H1 (cell line): ENCODE measurements around the gene NAA60. TPM values are rescaled to one million over a fixed set of nuclear protein-coding genes. Genes with fewer than 3 reads are reported as not detected.

ENCODE experiments used
- CTCF ChIA-PET: fragments of 300-600 bp; sonication (Branson Sonifier 250); formaldehyde crosslinking; loops from one replicate; lab custom pipeline; 2021; ENCODE audit not compliant: partially characterized antibody; lab: Charles Lee
- POLR2A ChIA-PET: fragments of 300-600 bp; sonication (Branson Sonifier 250); formaldehyde crosslinking; loops from one replicate; lab custom pipeline; 2021; ENCODE audit warnings: inconsistent platforms; ENCODE audit not compliant: partially characterized antibody; lab: Charles Lee
- DNase-seq, 2 experiments: peaks; one replicate each; pipeline versions ENCODE4 v3.0.0 to v3.0.0-alpha.2; 2010 to 2022; ENCODE audit warnings: low spot score in 2 of 2, low read depth in 1 of 2, mixed read lengths in 1 of 2
- FAIRE-seq: peaks from 2 replicates; lab custom pipeline; 2011; peaks lifted over from hg19 to GRCh38; lab: Jason Lieb, UNC
- H2AFZ ChIP-seq: 2 replicates; pipeline ENCODE4 v1.8.1; 2012; ENCODE audit warnings: low read length, inconsistent platforms
- H2AK5ac ChIP-seq: 2 replicates; pipeline ENCODE4 v1.6.1; 2013; ENCODE audit warnings: low read depth, low read length
- H2BK120ac ChIP-seq: replicated peaks from 2 replicates; pipeline ENCODE3; 2013; ENCODE audit warnings: low read depth, low read length, inconsistent platforms
- H2BK12ac ChIP-seq: 2 replicates; pipeline ENCODE4 v1.6.1; 2013; ENCODE audit warnings: low read depth, low read length
- H2BK15ac ChIP-seq: 2 replicates; pipeline ENCODE4 v1.6.1; 2013; ENCODE audit warnings: low read length
- H2BK20ac ChIP-seq: 2 replicates; pipeline ENCODE4 v1.6.1; 2013; ENCODE audit warnings: low read length
- H2BK5ac ChIP-seq: 2 replicates; pipeline ENCODE4 v1.6.1; 2013; ENCODE audit warnings: low read depth, low read length
- H3K14ac ChIP-seq: 2 replicates; pipeline ENCODE4 v1.6.1; 2013; ENCODE audit warnings: inconsistent platforms; ENCODE audit not compliant: insufficient read length
- H3K18ac ChIP-seq: 2 replicates; pipeline ENCODE4 v1.6.1; 2013; ENCODE audit warnings: low read length; ENCODE audit errors: extremely low read depth
- H3K23ac ChIP-seq: 2 replicates; pipeline ENCODE4 v1.6.1; 2013; ENCODE audit warnings: inconsistent platforms; ENCODE audit not compliant: insufficient read length
- H3K23me2 ChIP-seq: 2 replicates; pipeline ENCODE4 v1.6.1; 2013; ENCODE audit warnings: low read depth, low read length
- H3K27ac ChIP-seq: 2 replicates; pipeline ENCODE4 v1.6.1; 2011; ENCODE audit warnings: low read depth, low read length, inconsistent platforms
- H3K27me3 ChIP-seq, 4 experiments: replicated peaks in 1 of 4; 1 replicate in 1 of 4; 2 replicates in 3 of 4; pipeline versions ENCODE4 v1.6.1 to v1.8.1; 2011 to 2013; ENCODE audit warnings: low read length in 3 of 4, mild to moderate bottlenecking in 3 of 4, inconsistent platforms in 2 of 4, mixed read lengths in 2 of 4, moderate library complexity in 1 of 4; ENCODE audit not compliant: control insufficient read depth in 3 of 4, insufficient read depth in 3 of 4; ENCODE audit errors: extremely low read depth in 1 of 4
- H3K36me3 ChIP-seq, 4 experiments: 2 replicates each; pipeline versions ENCODE4 v1.6.1 to v1.8.1; 2011 to 2013; ENCODE audit warnings: mild to moderate bottlenecking in 4 of 4, low read length in 3 of 4, moderate library complexity in 2 of 4, control low read depth in 1 of 4, inconsistent platforms in 1 of 4; ENCODE audit not compliant: insufficient read depth in 4 of 4, control insufficient read depth in 2 of 4
- H3K4ac ChIP-seq: replicated peaks from 2 replicates; pipeline ENCODE3; 2013; ENCODE audit warnings: low read length, low read depth, mixed read lengths, inconsistent platforms; ENCODE audit not compliant: insufficient read length
- H3K4me1 ChIP-seq, 4 experiments: replicated peaks in 1 of 4; 1 replicate in 1 of 4; 2 replicates in 3 of 4; pipeline versions ENCODE4 v1.6.1 to v1.8.1; 2011 to 2013; ENCODE audit warnings: low read length in 3 of 4, inconsistent platforms in 2 of 4, mixed read lengths in 1 of 4; ENCODE audit not compliant: insufficient read depth in 4 of 4, control insufficient read depth in 3 of 4
- H3K4me2 ChIP-seq, 2 experiments: 2 replicates each; pipeline versions ENCODE4 v1.6.1 to v1.8.1; 2011 to 2013; ENCODE audit warnings: low read depth in 2 of 2, low read length in 2 of 2, control low read depth in 1 of 2, inconsistent platforms in 1 of 2, mild to moderate bottlenecking in 1 of 2; ENCODE audit not compliant: insufficient read depth in 1 of 2
- H3K4me3 ChIP-seq, 4 experiments: fragments of 200-600, 300-600 bp in 1 of 4; sonication (generic), shearing (Covaris generic), sonication (Bioruptor Twin) in 1 of 4; 2 replicates each; pipeline versions ENCODE4 v1.5.1 to v1.8.1; 2011 to 2016; ENCODE audit warnings: low read length in 4 of 4, low read depth in 3 of 4, control low read depth in 2 of 4, inconsistent platforms in 2 of 4, mild to moderate bottlenecking in 2 of 4, mixed read lengths in 1 of 4, moderate library complexity in 1 of 4; ENCODE audit not compliant: insufficient read depth in 2 of 4; ENCODE audit errors: extremely low read depth in 1 of 4
- H3K56ac ChIP-seq: replicated peaks from 2 replicates; pipeline ENCODE3; 2013; ENCODE audit warnings: low read depth, mild to moderate bottlenecking, mixed read lengths, low read length, inconsistent platforms; ENCODE audit not compliant: insufficient read length
- H3K79me1 ChIP-seq: 2 replicates; pipeline ENCODE4 v1.6.1; 2013; ENCODE audit warnings: low read depth, low read length, control low read depth
- H3K79me2 ChIP-seq, 2 experiments: 2 replicates each; pipeline versions ENCODE4 v1.6.1 to v1.8.1; 2012 to 2013; ENCODE audit warnings: low read length in 2 of 2, mild to moderate bottlenecking in 2 of 2, inconsistent platforms in 1 of 2; ENCODE audit not compliant: insufficient read depth in 2 of 2, control insufficient read depth in 1 of 2
- H3K9ac ChIP-seq, 4 experiments: replicated peaks in 1 of 4; 1 replicate in 1 of 4; 2 replicates in 3 of 4; pipeline versions ENCODE4 v1.6.1 to v1.8.1; 2011 to 2013; ENCODE audit warnings: low read depth in 3 of 4, low read length in 3 of 4, control low read depth in 2 of 4, mild to moderate bottlenecking in 2 of 4, moderate library complexity in 2 of 4, inconsistent platforms in 1 of 4; ENCODE audit errors: extremely low read depth in 1 of 4
- H3K9me3 ChIP-seq, 2 experiments: 2 replicates each; pipeline versions ENCODE4 v1.6.1 to v1.8.1; 2012 to 2013; ENCODE audit warnings: mild to moderate bottlenecking in 2 of 2, moderate library complexity in 2 of 2, control low read depth in 1 of 2, inconsistent platforms in 1 of 2, low read depth in 1 of 2, low read length in 1 of 2, mixed read lengths in 1 of 2; ENCODE audit not compliant: insufficient read depth in 2 of 2
- H4K20me1 ChIP-seq, 2 experiments: replicated peaks in 1 of 2; 2 replicates each; pipeline versions ENCODE3 to v1.8.1; 2011 to 2013; ENCODE audit warnings: inconsistent platforms in 2 of 2, low read length in 2 of 2, mild to moderate bottlenecking in 1 of 2; ENCODE audit not compliant: insufficient read depth in 2 of 2, control insufficient read depth in 1 of 2
- H4K5ac ChIP-seq: 2 replicates; pipeline ENCODE4 v1.6.1; 2013; ENCODE audit warnings: low read length, low read depth, mixed read lengths, inconsistent platforms; ENCODE audit not compliant: insufficient read length
- H4K8ac ChIP-seq: 2 replicates; pipeline ENCODE4 v1.8.0; 2013; ENCODE audit warnings: mild to moderate bottlenecking, moderate library complexity, low read length, inconsistent platforms; ENCODE audit not compliant: insufficient read depth; ENCODE audit errors: extremely low read depth
- H4K91ac ChIP-seq: replicated peaks from 2 replicates; pipeline ENCODE3; 2013; ENCODE audit warnings: low read length, mixed read lengths, inconsistent platforms; ENCODE audit not compliant: insufficient read length
- BCL11A ChIP-seq, 2 experiments: IDR thresholded peaks; one replicate each; pipeline ENCODE4 v1.6.1; 2011; ENCODE audit warnings: low read depth in 2 of 2, low read length in 2 of 2, mild to moderate bottlenecking in 2 of 2
- EZH2 ChIP-seq: fragments of 200-600 bp; sonication (generic); IDR thresholded peaks from 2 replicates; pipeline ENCODE4 v1.7.1; 2012; ENCODE audit warnings: low read depth, mild to moderate bottlenecking, moderate library complexity, low read length, inconsistent platforms; ENCODE audit not compliant: severe bottlenecking
- RBBP5 ChIP-seq: IDR thresholded peaks from 2 replicates; pipeline ENCODE4 v1.7.1; 2012; ENCODE audit warnings: low read depth, mild to moderate bottlenecking, inconsistent platforms, low read length, moderate library complexity, borderline replicate concordance
- WGBS, 2 experiments: shearing (Covaris generic) in 1 of 2; methylation state at CpG; one replicate each; pipeline versions ENCODE4 v1.1.6 to v1.1.7; 2013 to 2015; ENCODE audit warnings: low lambda C conversion rate in 2 of 2, mixed read lengths in 2 of 2, inconsistent platforms in 1 of 2, low coverage in 1 of 2, missing lambda C conversion rate in 1 of 2; ENCODE audit not compliant: insufficient replicate concordance in 2 of 2, insufficient coverage in 1 of 2, insufficient read length in 1 of 2; ENCODE audit errors: extremely low coverage in 1 of 2, missing lambda C conversion rate in 1 of 2; 5-methylcytosine and 5-hydroxymethylcytosine counted together
- polyA plus RNA-seq, 7 experiments: library from polyadenylated mRNA; depleted of rRNA in 3 of 7; stranded (reverse) in 5 of 7; unstranded in 2 of 7; fragments of >200 nt in 5 of 7; fragments of 200-250 nt in 2 of 7; gene quantifications; 1 replicate in 5 of 7; 2 replicates in 1 of 7; 4 replicates in 1 of 7; pipeline versions ENCODE4 v1.2.1 to v1.2.3, GENCODE V29; 2011 to 2013; ENCODE audit warnings: missing spikeins in 2 of 7, mixed read lengths in 2 of 7
- total RNA-seq: library from RNA; stranded (reverse); fragmentation: NEBNext Ultra II Directional; extraction: Animal tissue kit (Norgen Biotek cat#: 25700); gene quantifications from 2 replicates; pipeline ENCODE4 v1.2.1, GENCODE V29; 2021

Gene NAA60
- total and polyA plus RNA-seq, 2 of the 8 experiments (the other 6 are each of a cell fraction or from before 2014, with no cell fraction given): 34.1 to 47.6 TPM

DNA sequence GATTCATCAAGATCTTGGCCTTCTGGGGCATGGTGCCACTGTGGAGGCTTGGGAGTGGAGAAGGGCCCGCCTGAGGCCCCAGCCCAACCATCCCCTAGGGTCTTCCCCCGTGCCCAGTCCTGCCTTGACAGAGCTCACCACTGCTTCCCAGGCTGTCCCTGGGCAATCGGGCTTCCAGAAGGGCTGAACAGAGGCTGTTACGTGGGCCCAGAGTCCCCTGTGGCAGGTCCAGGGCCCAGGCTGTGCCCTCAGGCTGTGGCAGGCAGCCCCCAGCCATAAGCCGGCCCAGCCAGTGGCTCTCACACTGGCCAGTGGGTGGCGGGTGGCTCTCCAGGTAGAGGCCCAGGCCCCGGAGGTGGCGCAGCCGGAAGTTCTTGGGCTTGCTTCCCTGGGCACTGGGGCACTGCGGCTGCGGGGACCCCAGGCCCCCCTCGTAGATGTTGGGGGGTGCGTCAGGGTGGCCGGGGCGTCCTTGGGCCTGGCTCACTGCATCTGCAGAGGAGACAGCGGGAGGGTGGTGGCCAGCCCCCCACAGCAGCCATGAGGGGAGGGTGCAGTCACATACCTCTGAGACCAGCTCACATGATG is 51.0 kb downstream of the NAA60 start:
- no peak overlapping the region for H3K56ac ChIP-seq
- H4K20me1 ChIP-seq: no peaks in the 10 kb centered on the region
- ChIA-PET POLR2A (interaction anchor here (1.0 to 1.4 kb wide), 2 partner anchors 26 to 37 kb away, joined by 3 read pairs; no protein-coding TSS in a partner anchor), CTCF (interaction anchor here (0.8 to 6.3 kb wide), 2 partner anchors 9 to 30 kb away, joined by 3 to 27 read pairs; no protein-coding TSS in a partner anchor)
- H2BK120ac ChIP-seq: no peak overlapping the region
- FAIRE-seq (no peak), DNase-seq (no peak)
- no peak overlapping the region for H2BK15ac ChIP-seq
- H2BK20ac ChIP-seq: no peak overlapping the region
- H3K18ac ChIP-seq: no peak overlapping the region
- H3K4me1 ChIP-seq: no peaks in the 10 kb centered on the region
- no peaks in the 10 kb centered on the region for H3K79me2 ChIP-seq
- H2AK5ac ChIP-seq: no peak overlapping the region
- H3K36me3 ChIP-seq: no peaks in the 10 kb centered on the region
- no peaks in the 10 kb centered on the region for H3K9me3 ChIP-seq
- no peak overlapping the region for H2BK12ac ChIP-seq
- H3K4me2 ChIP-seq: no peak overlapping the region
- no peak overlapping the region for H4K5ac ChIP-seq
- no peak overlapping the region for H2BK5ac ChIP-seq
- H3K27ac ChIP-seq: no peak overlapping the region
- 94% methylated on average over 15 of the region's 16 CpGs; no CpG with 5 or more reads in 1 of the 2 experiments for WGBS, 2 experiments
- no peaks in the 10 kb centered on the region for H3K79me1 ChIP-seq
- H3K27me3 ChIP-seq: no peaks in the 10 kb centered on the region
- H3K4ac ChIP-seq: no peak overlapping the region
- H2AFZ ChIP-seq: no peak overlapping the region
- no peak overlapping the region for H3K4me3 ChIP-seq
- H4K8ac ChIP-seq: no peak overlapping the region
- no peak overlapping the region for H3K23ac ChIP-seq
- no peak overlapping the region for H3K9ac ChIP-seq
- no peak overlapping the region for H3K14ac ChIP-seq
- no peaks in the 10 kb centered on the region for H3K23me2 ChIP-seq
- no peak overlapping the region for H4K91ac ChIP-seq
- TF ChIP-seq EZH2 (no peak), RBBP5 (no peak), BCL11A (IDR thresholded peaks at IDR 0.05; ENCODE audit: low read depth in 2 of 2, low read length in 2 of 2) (no peak)
